Measurements from ENCODE around the gene SH3RF2. TPM values are rescaled to one million over a fixed set of nuclear protein-coding genes. Genes with fewer than 3 reads are reported as not detected.
A peak's percentile ranks its signal among the peaks of the same experiment; 100 is the strongest.

SH3RF2 gene
- total and polyA plus RNA-seq, 9 of the 15 experiments (the other 6 are each of a cell fraction or from before 2014, with no cell fraction given), result 0.05 TPM; not detected in 8

DNA sequence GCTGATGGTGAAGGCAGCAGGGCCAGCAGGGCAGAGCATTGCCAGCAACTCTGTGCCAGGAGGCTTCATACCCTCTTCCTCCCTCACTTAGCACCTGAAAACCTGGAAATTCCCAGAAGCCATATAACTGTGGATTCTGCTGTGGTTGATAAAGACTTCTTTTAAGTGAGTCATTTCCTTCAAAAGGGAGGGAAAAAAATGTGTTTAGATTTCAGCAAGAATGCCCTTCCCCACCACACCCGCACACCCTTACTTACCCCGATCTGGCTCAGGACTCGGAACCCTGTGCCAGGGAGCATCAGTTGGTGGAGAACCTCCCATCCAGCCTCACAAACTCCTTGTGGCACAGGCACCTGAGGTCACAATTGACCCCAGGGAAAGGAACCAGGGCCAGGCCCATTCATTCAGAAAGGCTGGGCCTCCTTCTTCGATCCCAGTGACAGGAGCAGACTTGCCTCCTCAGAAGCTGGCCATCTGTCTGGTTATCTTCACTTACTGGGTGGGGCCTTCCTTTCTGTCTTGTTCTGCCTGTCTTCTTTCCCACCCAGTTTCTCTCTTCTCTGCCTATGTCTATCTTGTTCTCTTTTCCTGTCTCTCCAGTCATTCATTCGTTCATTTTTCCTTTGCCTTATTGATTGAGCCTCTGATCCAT lies 106.4 kb downstream of the SH3RF2 start (continued):
- TF ChIP-seq, protein P1, sequence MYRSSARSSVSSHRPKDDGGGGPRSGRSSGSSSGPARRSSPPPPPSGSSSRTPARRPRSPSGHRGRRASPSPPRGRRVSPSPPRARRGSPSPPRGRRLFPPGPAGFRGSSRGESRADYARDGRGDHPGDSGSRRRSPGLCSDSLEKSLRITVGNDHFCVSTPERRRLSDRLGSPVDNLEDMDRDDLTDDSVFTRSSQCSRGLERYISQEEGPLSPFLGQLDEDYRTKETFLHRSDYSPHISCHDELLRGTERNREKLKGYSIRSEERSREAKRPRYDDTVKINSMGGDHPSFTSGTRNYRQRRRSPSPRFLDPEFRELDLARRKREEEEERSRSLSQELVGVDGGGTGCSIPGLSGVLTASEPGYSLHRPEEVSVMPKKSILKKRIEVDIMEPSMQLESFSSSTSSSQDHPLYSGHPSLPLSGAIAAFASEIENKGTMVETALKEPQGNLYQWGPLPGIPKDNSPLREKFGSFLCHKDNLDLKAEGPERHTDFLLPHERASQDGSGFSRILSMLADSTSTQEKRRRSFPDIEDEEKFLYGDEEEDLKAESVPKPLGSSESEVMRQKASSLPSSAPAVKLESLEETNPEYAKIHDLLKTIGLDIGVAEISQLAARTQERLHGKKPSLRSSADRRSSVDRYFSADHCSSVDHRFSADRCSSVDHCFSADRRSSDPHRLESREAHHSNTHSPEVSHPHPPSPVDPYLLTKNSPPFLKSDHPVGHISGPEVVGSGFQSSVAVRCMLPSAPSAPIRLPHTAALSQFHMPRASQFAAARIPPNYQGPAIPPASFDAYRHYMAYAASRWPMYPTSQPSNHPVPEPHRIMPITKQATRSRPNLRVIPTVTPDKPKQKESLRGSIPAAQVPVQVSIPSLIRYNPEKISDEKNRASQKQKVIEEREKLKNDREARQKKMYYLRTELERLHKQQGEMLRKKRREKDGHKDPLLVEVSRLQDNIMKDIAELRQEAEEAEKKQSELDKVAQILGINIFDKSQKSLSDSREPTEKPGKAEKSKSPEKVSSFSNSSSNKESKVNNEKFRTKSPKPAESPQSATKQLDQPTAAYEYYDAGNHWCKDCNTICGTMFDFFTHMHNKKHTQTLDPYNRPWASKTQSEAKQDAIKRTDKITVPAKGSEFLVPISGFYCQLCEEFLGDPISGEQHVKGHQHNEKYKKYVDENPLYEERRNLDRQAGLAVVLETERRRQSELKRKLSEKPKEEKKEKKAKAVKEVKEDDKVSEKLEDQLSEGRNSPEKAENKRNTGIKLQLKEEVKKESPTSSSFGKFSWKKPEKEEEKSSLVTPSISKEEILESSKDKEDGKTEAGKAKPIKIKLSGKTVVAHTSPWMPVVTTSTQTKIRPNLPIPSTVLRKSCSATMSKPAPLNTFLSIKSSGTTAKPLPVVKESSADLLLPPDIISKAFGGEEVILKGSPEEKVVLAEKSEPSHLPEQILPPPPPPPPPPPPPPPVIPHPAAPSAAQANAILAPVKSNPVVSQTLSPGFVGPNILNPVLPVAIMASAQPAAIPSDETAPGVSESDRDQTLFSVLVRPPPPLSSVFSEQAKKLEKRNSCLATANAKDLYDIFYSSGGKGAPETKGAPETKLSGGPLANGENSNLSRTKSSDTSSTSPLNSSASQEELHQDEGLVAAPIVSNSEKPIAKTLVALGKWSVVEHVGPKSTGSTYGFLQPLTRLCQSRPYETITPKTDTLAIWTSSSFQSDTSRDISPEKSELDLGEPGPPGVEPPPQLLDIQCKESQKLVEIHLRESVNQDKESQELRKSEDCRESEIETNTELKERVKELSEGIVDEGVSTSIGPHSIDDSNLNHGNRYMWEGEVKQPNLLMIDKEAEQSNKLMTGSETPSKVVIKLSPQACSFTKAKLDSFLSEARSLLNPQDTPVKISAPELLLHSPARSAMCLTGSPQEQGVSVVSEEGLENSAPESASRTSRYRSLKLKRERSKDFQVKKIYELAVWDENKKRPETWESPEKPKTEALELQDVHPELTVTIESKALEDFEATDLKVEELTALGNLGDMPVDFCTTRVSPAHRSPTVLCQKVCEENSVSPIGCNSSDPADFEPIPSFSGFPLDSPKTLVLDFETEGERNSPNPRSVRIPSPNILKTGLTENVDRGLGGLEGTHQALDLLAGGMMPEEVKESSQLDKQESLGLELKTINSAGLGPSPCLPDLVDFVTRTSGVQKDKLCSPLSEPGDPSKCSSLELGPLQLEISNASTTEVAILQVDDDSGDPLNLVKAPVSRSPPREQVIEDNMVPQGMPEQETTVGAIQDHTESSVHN (IDR thresholded peaks at IDR 0.05; ENCODE audit: borderline replicate concordance in 1 of 2, low read depth in 1 of 2), result no peak
- no peak for TF ChIP-seq ZNF766 (CRISPR knock-in tag; conservative IDR thresholded peaks at IDR 0.05)
- peak; percentile 65; the same call in 1 of the 2 replicates for TF ChIP-seq L3MBTL2 (IDR thresholded peaks at IDR 0.05)
- TF ChIP-seq, protein P2, sequence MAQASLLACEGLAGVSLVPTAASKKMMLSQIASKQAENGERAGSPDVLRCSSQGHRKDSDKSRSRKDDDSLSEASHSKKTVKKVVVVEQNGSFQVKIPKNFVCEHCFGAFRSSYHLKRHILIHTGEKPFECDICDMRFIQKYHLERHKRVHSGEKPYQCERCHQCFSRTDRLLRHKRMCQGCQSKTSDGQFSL (CRISPR knock-in tag; IDR thresholded peaks at IDR 0.05), result 0 out of 2 replicates have a peak, but pooled peaks have one; percentile 7
- TF ChIP-seq, protein P2 (tag; IDR thresholded peaks at IDR 0.05), result no peak
- TF ChIP-seq, protein P3, sequence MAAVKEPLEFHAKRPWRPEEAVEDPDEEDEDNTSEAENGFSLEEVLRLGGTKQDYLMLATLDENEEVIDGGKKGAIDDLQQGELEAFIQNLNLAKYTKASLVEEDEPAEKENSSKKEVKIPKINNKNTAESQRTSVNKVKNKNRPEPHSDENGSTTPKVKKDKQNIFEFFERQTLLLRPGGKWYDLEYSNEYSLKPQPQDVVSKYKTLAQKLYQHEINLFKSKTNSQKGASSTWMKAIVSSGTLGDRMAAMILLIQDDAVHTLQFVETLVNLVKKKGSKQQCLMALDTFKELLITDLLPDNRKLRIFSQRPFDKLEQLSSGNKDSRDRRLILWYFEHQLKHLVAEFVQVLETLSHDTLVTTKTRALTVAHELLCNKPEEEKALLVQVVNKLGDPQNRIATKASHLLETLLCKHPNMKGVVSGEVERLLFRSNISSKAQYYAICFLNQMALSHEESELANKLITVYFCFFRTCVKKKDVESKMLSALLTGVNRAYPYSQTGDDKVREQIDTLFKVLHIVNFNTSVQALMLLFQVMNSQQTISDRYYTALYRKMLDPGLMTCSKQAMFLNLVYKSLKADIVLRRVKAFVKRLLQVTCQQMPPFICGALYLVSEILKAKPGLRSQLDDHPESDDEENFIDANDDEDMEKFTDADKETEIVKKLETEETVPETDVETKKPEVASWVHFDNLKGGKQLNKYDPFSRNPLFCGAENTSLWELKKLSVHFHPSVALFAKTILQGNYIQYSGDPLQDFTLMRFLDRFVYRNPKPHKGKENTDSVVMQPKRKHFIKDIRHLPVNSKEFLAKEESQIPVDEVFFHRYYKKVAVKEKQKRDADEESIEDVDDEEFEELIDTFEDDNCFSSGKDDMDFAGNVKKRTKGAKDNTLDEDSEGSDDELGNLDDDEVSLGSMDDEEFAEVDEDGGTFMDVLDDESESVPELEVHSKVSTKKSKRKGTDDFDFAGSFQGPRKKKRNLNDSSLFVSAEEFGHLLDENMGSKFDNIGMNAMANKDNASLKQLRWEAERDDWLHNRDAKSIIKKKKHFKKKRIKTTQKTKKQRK (IDR thresholded peaks at IDR 0.05; ENCODE audit: borderline replicate concordance, low read depth, low read length), result no peak
- TF ChIP-seq ZC3H4 (CRISPR knock-in tag; IDR thresholded peaks at IDR 0.05; ENCODE audit: borderline replicate concordance), result no peak
- TF ChIP-seq JUN (IDR thresholded peaks at IDR 0.05; ENCODE audit: borderline replicate concordance, low read depth, low read length), result peak; percentile 36; the same call in 1 of the 2 replicates
- TF ChIP-seq JUN (CRISPR knock-in tag; IDR thresholded peaks at IDR 0.05; ENCODE audit: borderline replicate concordance), result no peak
- TF ChIP-seq, protein P4, sequence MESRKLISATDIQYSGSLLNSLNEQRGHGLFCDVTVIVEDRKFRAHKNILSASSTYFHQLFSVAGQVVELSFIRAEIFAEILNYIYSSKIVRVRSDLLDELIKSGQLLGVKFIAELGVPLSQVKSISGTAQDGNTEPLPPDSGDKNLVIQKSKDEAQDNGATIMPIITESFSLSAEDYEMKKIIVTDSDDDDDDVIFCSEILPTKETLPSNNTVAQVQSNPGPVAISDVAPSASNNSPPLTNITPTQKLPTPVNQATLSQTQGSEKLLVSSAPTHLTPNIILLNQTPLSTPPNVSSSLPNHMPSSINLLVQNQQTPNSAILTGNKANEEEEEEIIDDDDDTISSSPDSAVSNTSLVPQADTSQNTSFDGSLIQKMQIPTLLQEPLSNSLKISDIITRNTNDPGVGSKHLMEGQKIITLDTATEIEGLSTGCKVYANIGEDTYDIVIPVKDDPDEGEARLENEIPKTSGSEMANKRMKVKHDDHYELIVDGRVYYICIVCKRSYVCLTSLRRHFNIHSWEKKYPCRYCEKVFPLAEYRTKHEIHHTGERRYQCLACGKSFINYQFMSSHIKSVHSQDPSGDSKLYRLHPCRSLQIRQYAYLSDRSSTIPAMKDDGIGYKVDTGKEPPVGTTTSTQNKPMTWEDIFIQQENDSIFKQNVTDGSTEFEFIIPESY (CRISPR knock-in tag; IDR thresholded peaks at IDR 0.05), result peak; percentile 38; the same call in 1 of the 2 replicates
- peak; percentile 65; the same call in 1 of the 2 replicates for TF ChIP-seq EHMT2 (IDR thresholded peaks at IDR 0.05)
- peak; percentile 56 for TF ChIP-seq CBFA2T2 (conservative IDR thresholded peaks at IDR 0.05)

All from K562 (cell line).